Measurements from ENCODE around the gene KDF1.

The KDF1 gene

GRCh38 chr1:26978901-26979300 lies 18.6 kb upstream of the KDF1 start:
- TF ChIP-seq GATA3 (IDR thresholded peaks at IDR 0.05; ENCODE audit: low read depth, low read length): no peak
- TF ChIP-seq GATA2 (IDR thresholded peaks at IDR 0.05; ENCODE audit: low read depth, low read length): no peak

- no peak for TF ChIP-seq GATA2 (IDR thresholded peaks at IDR 0.05; ENCODE audit: low read depth, low read length)
- TF ChIP-seq GATA3 (IDR thresholded peaks at IDR 0.05; ENCODE audit: low read depth, low read length): no peak
Observed at GRCh38 chr1:26976621-26977510, 16.6 kb upstream of the KDF1 start.

DNA sequence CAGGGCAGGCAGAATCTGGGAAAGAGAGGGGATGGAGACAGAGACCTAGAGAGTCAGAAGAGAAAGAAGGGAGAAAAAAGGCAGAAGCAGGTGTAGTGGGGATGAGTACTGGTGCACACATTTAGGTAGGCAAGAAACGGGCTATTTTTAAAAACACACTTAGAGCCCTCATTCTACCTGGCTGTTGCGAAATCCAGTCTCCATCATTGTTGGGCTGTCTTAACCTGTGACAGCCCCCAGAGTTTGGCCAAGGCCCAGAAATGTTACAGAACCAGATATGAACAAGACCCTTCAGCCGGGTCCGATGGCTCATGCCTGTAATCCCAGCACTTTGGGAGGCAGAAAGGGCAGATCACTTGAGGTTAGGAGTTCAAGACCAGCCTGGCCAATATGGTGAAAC lies 12.6 kb upstream of the KDF1 start:
- TF ChIP-seq GATA3 (IDR thresholded peaks at IDR 0.05; ENCODE audit: low read depth, low read length): no peak
- TF ChIP-seq GATA2 (IDR thresholded peaks at IDR 0.05; ENCODE audit: low read depth, low read length): no peak

- TF ChIP-seq GATA3 (IDR thresholded peaks at IDR 0.05; ENCODE audit: low read depth, low read length): no peak
- TF ChIP-seq GATA2 (IDR thresholded peaks at IDR 0.05; ENCODE audit: low read depth, low read length): no peak
Observed at GRCh38 chr1:26972390-26972789, 12.1 kb upstream of the KDF1 start.

DNA sequence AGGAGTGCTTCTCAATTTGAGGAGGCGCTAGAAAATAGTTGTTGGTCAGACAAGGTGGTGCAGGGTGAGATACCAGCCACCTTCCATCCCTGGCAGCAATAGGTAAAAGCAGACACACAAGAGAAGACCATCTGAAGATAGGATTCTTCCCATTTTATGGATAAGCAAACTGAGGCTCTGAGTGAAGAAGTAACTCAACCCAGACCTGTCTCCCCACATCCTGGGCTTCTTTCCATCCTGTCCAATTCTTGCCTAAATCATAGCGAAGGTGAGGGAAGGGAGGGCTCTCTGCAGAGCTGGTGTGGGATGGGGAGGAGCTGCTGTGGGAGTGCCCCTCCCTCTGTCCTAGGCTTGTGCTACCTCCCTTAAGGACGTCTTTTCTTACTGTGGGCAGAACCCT lies 11.3 kb upstream of the KDF1 start:
- TF ChIP-seq GATA3 (IDR thresholded peaks at IDR 0.05; ENCODE audit: low read depth, low read length) (no peak), GATA2 (IDR thresholded peaks at IDR 0.05; ENCODE audit: low read depth, low read length) (no peak)

GRCh38 chr1:26970810-26971209 lies 10.5 kb upstream of the KDF1 start:
- TF ChIP-seq GATA2 (IDR thresholded peaks at IDR 0.05; ENCODE audit: low read depth, low read length): no peak
- no peak for TF ChIP-seq GATA3 (IDR thresholded peaks at IDR 0.05; ENCODE audit: low read depth, low read length)

- TF ChIP-seq GATA2 (IDR thresholded peaks at IDR 0.05; ENCODE audit: low read depth, low read length) (no peak), GATA3 (IDR thresholded peaks at IDR 0.05; ENCODE audit: low read depth, low read length) (no peak)
Observed at GRCh38 chr1:26965628-26966027, 5.4 kb upstream of the KDF1 start.

GRCh38 chr1:26965213-26965612 lies 4.9 kb upstream of the KDF1 start:
- no peak for TF ChIP-seq GATA3 (IDR thresholded peaks at IDR 0.05; ENCODE audit: low read depth, low read length)
- TF ChIP-seq GATA2 (IDR thresholded peaks at IDR 0.05; ENCODE audit: low read depth, low read length): no peak

- TF ChIP-seq GATA3 (IDR thresholded peaks at IDR 0.05; ENCODE audit: low read depth, low read length): no peak
- no peak for TF ChIP-seq GATA2 (IDR thresholded peaks at IDR 0.05; ENCODE audit: low read depth, low read length)
Observed at GRCh38 chr1:26961826-26962225, 1.6 kb upstream of the KDF1 start.

DNA sequence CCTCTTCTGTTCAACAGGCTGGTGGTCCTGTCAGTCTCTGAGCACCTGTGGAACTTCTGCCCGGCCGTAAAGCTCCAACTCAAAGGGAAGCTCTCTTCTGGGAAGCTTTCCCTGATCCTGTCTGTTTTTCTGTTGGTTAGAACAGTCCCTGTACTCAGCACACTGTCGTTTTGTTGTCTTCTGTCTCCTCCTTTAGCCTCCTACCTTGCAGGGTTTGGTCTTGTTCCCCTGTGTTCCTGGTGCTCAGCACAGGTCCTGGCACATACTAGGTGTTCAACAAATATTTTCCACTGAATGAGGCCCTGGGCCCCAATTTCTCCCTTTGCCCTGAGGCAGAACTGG lies 328 bp upstream of the KDF1 start:
- TF ChIP-seq GATA3 (IDR thresholded peaks at IDR 0.05; ENCODE audit: low read depth, low read length): no peak
- TF ChIP-seq GATA2 (IDR thresholded peaks at IDR 0.05; ENCODE audit: low read depth, low read length): no peak

DNA sequence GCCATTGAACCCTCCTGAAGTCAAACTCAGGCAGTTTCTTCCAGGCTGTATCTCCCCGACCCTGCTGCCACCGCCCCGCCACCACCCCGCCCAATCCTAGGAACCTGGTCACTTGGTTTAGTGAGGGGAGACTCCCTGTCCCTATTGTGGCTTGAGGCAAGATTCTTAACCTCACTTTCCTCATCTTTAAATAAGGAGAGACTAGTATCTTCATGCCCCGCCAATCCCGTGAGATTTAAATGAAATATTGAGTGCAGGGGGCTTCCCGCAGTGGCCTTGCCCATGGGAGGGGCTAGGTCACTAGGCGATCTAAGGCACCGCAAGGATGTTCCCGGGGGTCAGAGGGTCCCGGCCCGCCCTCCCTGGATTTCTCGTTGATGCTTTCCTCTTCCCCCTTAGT lies 998 bp downstream of the KDF1 start:
- TF ChIP-seq GATA2 (IDR thresholded peaks at IDR 0.05; ENCODE audit: low read depth, low read length) (no peak), GATA3 (IDR thresholded peaks at IDR 0.05; ENCODE audit: low read depth, low read length) (no peak)

GRCh38 chr1:26957306-26957705 lies 3.0 kb downstream of the KDF1 start:
- TF ChIP-seq GATA2 (IDR thresholded peaks at IDR 0.05; ENCODE audit: low read depth, low read length) (no peak), GATA3 (IDR thresholded peaks at IDR 0.05; ENCODE audit: low read depth, low read length) (no peak)

GRCh38 chr1:26956321-26956720 lies 3.9 kb downstream of the KDF1 start:
- no peak for TF ChIP-seq GATA3 (IDR thresholded peaks at IDR 0.05; ENCODE audit: low read depth, low read length)
- no peak for TF ChIP-seq GATA2 (IDR thresholded peaks at IDR 0.05; ENCODE audit: low read depth, low read length)

DNA sequence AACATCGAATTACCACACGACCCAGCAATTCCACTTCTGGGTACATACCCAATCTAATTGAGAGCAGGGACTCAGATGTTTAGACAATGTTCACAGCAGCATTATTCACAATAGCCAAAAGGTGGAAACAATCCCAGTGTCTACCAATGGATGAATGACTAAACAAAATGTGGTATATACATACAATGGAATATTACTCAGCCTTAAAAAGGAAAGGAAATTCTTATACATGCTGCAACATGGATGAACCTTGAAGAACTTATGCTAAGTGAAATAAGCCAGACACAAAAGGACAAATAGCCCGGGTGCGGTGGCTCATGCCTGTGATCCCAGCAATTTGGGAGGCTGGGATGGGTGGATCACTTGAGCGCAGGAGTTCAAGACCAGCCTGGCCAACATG lies 6.9 kb downstream of the KDF1 start:
- TF ChIP-seq GATA2 (IDR thresholded peaks at IDR 0.05; ENCODE audit: low read depth, low read length) (no peak), GATA3 (IDR thresholded peaks at IDR 0.05; ENCODE audit: low read depth, low read length) (no peak)

- TF ChIP-seq GATA2 (IDR thresholded peaks at IDR 0.05; ENCODE audit: low read depth, low read length): no peak
- TF ChIP-seq GATA3 (IDR thresholded peaks at IDR 0.05; ENCODE audit: low read depth, low read length): no peak
Observed at GRCh38 chr1:26951821-26952497, 8.3 kb downstream of the KDF1 start.

Data from SH-SY5Y (cell line).